ENCODE results near the gene USP9X. TPM values are rescaled to one million over a fixed set of nuclear protein-coding genes. Genes with fewer than 3 reads are reported as not detected.
"Not testable (repeated sequence)": the region's sequence is repeated elsewhere in the genome, so short reads cannot be mapped to it uniquely, and the experiment has no call there.

The USP9X gene
- polyA plus RNA-seq, 2 donors = 8.6 to 13.7 TPM

GRCh38 chrX:41164449-41164848 is 79.2 kb downstream of the USP9X start:
- peaks cover 0 to 3% of the 10 kb centered on the region in 2 donors for H3K36me3 ChIP-seq (ENCODE audit: control insufficient read depth in 2 of 2, insufficient read depth in 2 of 2, low read length in 1 of 2)
- H3K9me3 ChIP-seq (ENCODE audit: control insufficient read depth in 2 of 2, insufficient read depth in 1 of 2, low read depth in 1 of 2, low read length in 1 of 2) = no peaks in the 10 kb centered on the region
- no peak overlapping the region for H3K4me3 ChIP-seq (ENCODE audit: low read depth in 1 of 2, low read length in 2 of 2)
- no peaks in the 10 kb centered on the region for H3K27me3 ChIP-seq (ENCODE audit: control insufficient read depth in 1 of 2, insufficient read depth in 2 of 2, low read length in 2 of 2)
- WGBS, 2 donors = 86 to 88% methylated on average over 4 of the region's 4 CpGs
- H3K4me1 ChIP-seq (ENCODE audit: control insufficient read depth in 2 of 2, insufficient read depth in 2 of 2, low read length in 1 of 2) = no peaks in the 10 kb centered on the region
- H3K27ac ChIP-seq (ENCODE audit: low read depth in 2 of 2, low read length in 1 of 2) = no peak overlapping the region

- 41 to 60% methylated on average over 4 of the region's 4 CpGs for WGBS, 2 donors
Measured at GRCh38 chrX:41167888-41168287, 82.6 kb downstream of the USP9X start.

GRCh38 chrX:41176263-41176662 is 91.0 kb downstream of the USP9X start:
- no peaks in the 10 kb centered on the region for H3K27me3 ChIP-seq (ENCODE audit: control insufficient read depth in 1 of 2, insufficient read depth in 2 of 2, low read length in 2 of 2)
- H3K4me1 ChIP-seq (ENCODE audit: control insufficient read depth in 2 of 2, insufficient read depth in 2 of 2, low read length in 1 of 2) = no peaks in the 10 kb centered on the region
- no peaks in the 10 kb centered on the region for H3K36me3 ChIP-seq (ENCODE audit: control insufficient read depth in 2 of 2, insufficient read depth in 2 of 2, low read length in 1 of 2)
- H3K4me3 ChIP-seq (ENCODE audit: low read depth in 1 of 2, low read length in 2 of 2) = no peak overlapping the region
- H3K9me3 ChIP-seq (ENCODE audit: control insufficient read depth in 2 of 2, insufficient read depth in 1 of 2, low read depth in 1 of 2, low read length in 1 of 2) = no peaks in the 10 kb centered on the region
- H3K27ac ChIP-seq (ENCODE audit: low read depth in 2 of 2, low read length in 1 of 2) = no peak overlapping the region

More at GRCh38 chrX:41167888-41168287, 82.6 kb downstream of the USP9X start:
- H3K27me3 ChIP-seq (ENCODE audit: control insufficient read depth in 1 of 2, insufficient read depth in 2 of 2, low read length in 2 of 2) = no peaks in the 10 kb centered on the region
- no peak overlapping the region for H3K27ac ChIP-seq (ENCODE audit: low read depth in 2 of 2, low read length in 1 of 2)
- no peaks in the 10 kb centered on the region for H3K9me3 ChIP-seq (ENCODE audit: control insufficient read depth in 2 of 2, insufficient read depth in 1 of 2, low read depth in 1 of 2, low read length in 1 of 2)
- peaks cover 0 to 3% of the 10 kb centered on the region in 2 donors for H3K36me3 ChIP-seq (ENCODE audit: control insufficient read depth in 2 of 2, insufficient read depth in 2 of 2, low read length in 1 of 2)
- no peaks in the 10 kb centered on the region for H3K4me1 ChIP-seq (ENCODE audit: control insufficient read depth in 2 of 2, insufficient read depth in 2 of 2, low read length in 1 of 2)
- H3K4me3 ChIP-seq (ENCODE audit: low read depth in 1 of 2, low read length in 2 of 2) = no peak overlapping the region

DNA sequence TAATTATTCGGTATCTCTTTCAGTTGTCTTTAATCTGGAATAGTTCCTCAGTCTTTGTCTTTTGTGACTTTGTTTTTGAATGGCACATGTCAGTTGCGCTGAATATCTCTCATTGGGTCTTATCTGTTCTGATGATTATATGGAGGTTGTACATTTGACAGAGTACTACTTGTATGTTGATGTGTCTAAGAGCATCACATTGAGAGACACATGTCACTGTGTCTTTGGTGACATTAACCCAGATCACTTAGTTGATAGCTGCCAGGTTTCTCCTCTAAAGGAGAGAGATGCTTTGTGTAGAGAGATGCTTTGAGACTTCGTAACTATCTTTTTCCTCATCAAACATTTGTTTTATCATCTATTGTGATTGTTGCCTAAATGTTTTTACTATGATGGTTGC is 92.1 kb downstream of the USP9X start:
- no peaks in the 10 kb centered on the region for H3K4me1 ChIP-seq (ENCODE audit: control insufficient read depth in 2 of 2, insufficient read depth in 2 of 2, low read length in 1 of 2)
- H3K27ac ChIP-seq (ENCODE audit: low read depth in 2 of 2, low read length in 1 of 2) = no peak overlapping the region
- no peaks in the 10 kb centered on the region for H3K9me3 ChIP-seq (ENCODE audit: control insufficient read depth in 2 of 2, insufficient read depth in 1 of 2, low read depth in 1 of 2, low read length in 1 of 2)
- H3K36me3 ChIP-seq (ENCODE audit: control insufficient read depth in 2 of 2, insufficient read depth in 2 of 2, low read length in 1 of 2) = no peaks in the 10 kb centered on the region
- H3K27me3 ChIP-seq (ENCODE audit: control insufficient read depth in 1 of 2, insufficient read depth in 2 of 2, low read length in 2 of 2) = no peaks in the 10 kb centered on the region
- WGBS, 2 donors = 91 to 93% methylated on average over 3 of the region's 3 CpGs
- no peak overlapping the region for H3K4me3 ChIP-seq (ENCODE audit: low read depth in 1 of 2, low read length in 2 of 2)

- Histone ChIP-seq H3K27me3 (ENCODE audit: control insufficient read depth in 1 of 2, insufficient read depth in 2 of 2, low read length in 2 of 2) (no peaks in the 10 kb centered on the region), H3K27ac (ENCODE audit: low read depth in 2 of 2, low read length in 1 of 2) (no peak overlapping the region), H3K4me1 (ENCODE audit: control insufficient read depth in 2 of 2, insufficient read depth in 2 of 2, low read length in 1 of 2) (no peaks in the 10 kb centered on the region), H3K9me3 (ENCODE audit: control insufficient read depth in 2 of 2, insufficient read depth in 1 of 2, low read depth in 1 of 2, low read length in 1 of 2) (no peaks in the 10 kb centered on the region), H3K4me3 (ENCODE audit: low read depth in 1 of 2, low read length in 2 of 2) (no peak overlapping the region), H3K36me3 (ENCODE audit: control insufficient read depth in 2 of 2, insufficient read depth in 2 of 2, low read length in 1 of 2) (no peaks in the 10 kb centered on the region)
- WGBS, 2 donors = 87% methylated on average over 7 of the region's 7 CpGs
Measured at GRCh38 chrX:41178201-41178600, 93.0 kb downstream of the USP9X start.

GRCh38 chrX:41180194-41180908 is 95.1 kb downstream of the USP9X start:
- H3K27ac ChIP-seq (ENCODE audit: low read depth in 2 of 2, low read length in 1 of 2) = no peak overlapping the region

GRCh38 chrX:41184312-41184711 is 99.1 kb downstream of the USP9X start:
- H3K4me3 ChIP-seq (ENCODE audit: low read depth in 1 of 2, low read length in 2 of 2) = no peak overlapping the region
- H3K36me3 ChIP-seq (ENCODE audit: control insufficient read depth in 2 of 2, insufficient read depth in 2 of 2, low read length in 1 of 2) = no peaks in the 10 kb centered on the region
- H3K4me1 ChIP-seq (ENCODE audit: control insufficient read depth in 2 of 2, insufficient read depth in 2 of 2, low read length in 1 of 2) = no peaks in the 10 kb centered on the region
- no peaks in the 10 kb centered on the region for H3K27me3 ChIP-seq (ENCODE audit: control insufficient read depth in 1 of 2, insufficient read depth in 2 of 2, low read length in 2 of 2)
- no peaks in the 10 kb centered on the region for H3K9me3 ChIP-seq (ENCODE audit: control insufficient read depth in 2 of 2, insufficient read depth in 1 of 2, low read depth in 1 of 2, low read length in 1 of 2)
- no peak overlapping the region for H3K27ac ChIP-seq (ENCODE audit: low read depth in 2 of 2, low read length in 1 of 2)
- WGBS, 2 donors = 81 to 86% methylated on average over 3 of the region's 3 CpGs

More at GRCh38 chrX:41180194-41180908, 95.1 kb downstream of the USP9X start:
- WGBS, 2 donors = 27 to 28% methylated on average over 5 of the region's 5 CpGs
- no peaks in the 10 kb centered on the region for H3K4me1 ChIP-seq (ENCODE audit: control insufficient read depth in 2 of 2, insufficient read depth in 2 of 2, low read length in 1 of 2)
- no peak overlapping the region for H3K4me3 ChIP-seq (ENCODE audit: low read depth in 1 of 2, low read length in 2 of 2)
- no peaks in the 10 kb centered on the region for H3K27me3 ChIP-seq (ENCODE audit: control insufficient read depth in 1 of 2, insufficient read depth in 2 of 2, low read length in 2 of 2)
- no peaks in the 10 kb centered on the region for H3K9me3 ChIP-seq (ENCODE audit: control insufficient read depth in 2 of 2, insufficient read depth in 1 of 2, low read depth in 1 of 2, low read length in 1 of 2)
- H3K36me3 ChIP-seq (ENCODE audit: control insufficient read depth in 2 of 2, insufficient read depth in 2 of 2, low read length in 1 of 2) = no peaks in the 10 kb centered on the region

GRCh38 chrX:41186946-41187345 is 101.7 kb downstream of the USP9X start:
- WGBS, 2 donors = 93% methylated on average over 7 of the region's 7 CpGs
- not testable (repeated sequence) for H3K4me3 ChIP-seq (ENCODE audit: low read depth in 1 of 2, low read length in 2 of 2)

DNA sequence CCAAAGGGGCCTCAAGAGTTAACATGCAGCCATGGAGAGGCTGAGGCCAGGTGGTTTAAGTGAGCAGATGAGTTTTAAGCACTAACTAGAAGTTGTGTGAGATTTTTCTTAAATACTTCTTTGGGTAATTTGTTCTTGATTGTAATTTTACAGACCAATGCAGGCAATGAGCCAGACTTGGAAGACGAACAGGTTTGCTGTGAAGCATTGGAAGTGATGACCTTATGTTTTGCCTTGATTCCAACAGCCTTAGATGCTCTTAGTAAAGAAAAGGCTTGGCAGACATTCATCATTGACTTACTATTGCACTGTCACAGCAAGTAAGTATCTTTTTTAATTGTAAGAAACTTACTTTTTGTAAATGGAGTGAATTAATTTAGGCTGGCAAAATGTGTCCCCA is 103.9 kb downstream of the USP9X start:
- no peak overlapping the region for H3K27ac ChIP-seq (ENCODE audit: low read depth in 2 of 2, low read length in 1 of 2)
- 22 to 64% methylated on average over 1 of the region's 1 CpG for WGBS, 2 donors
- H3K4me1 ChIP-seq (ENCODE audit: control insufficient read depth in 2 of 2, insufficient read depth in 2 of 2, low read length in 1 of 2) = no peaks in the 10 kb centered on the region
- H3K9me3 ChIP-seq (ENCODE audit: control insufficient read depth in 2 of 2, insufficient read depth in 1 of 2, low read depth in 1 of 2, low read length in 1 of 2) = no peaks in the 10 kb centered on the region
- no peaks in the 10 kb centered on the region for H3K36me3 ChIP-seq (ENCODE audit: control insufficient read depth in 2 of 2, insufficient read depth in 2 of 2, low read length in 1 of 2)
- no peaks in the 10 kb centered on the region for H3K27me3 ChIP-seq (ENCODE audit: control insufficient read depth in 1 of 2, insufficient read depth in 2 of 2, low read length in 2 of 2)
- no peak overlapping the region for H3K4me3 ChIP-seq (ENCODE audit: low read depth in 1 of 2, low read length in 2 of 2)

More at GRCh38 chrX:41186946-41187345, 101.7 kb downstream of the USP9X start:
- not testable (repeated sequence) for H3K27me3 ChIP-seq (ENCODE audit: control insufficient read depth in 1 of 2, insufficient read depth in 2 of 2, low read length in 2 of 2); H3K9me3 ChIP-seq (ENCODE audit: control insufficient read depth in 2 of 2, insufficient read depth in 1 of 2, low read depth in 1 of 2, low read length in 1 of 2); H3K27ac ChIP-seq (ENCODE audit: low read depth in 2 of 2, low read length in 1 of 2); H3K4me1 ChIP-seq (ENCODE audit: control insufficient read depth in 2 of 2, insufficient read depth in 2 of 2, low read length in 1 of 2); H3K36me3 ChIP-seq (ENCODE audit: control insufficient read depth in 2 of 2, insufficient read depth in 2 of 2, low read length in 1 of 2)

GRCh38 chrX:41192880-41193279 is 107.6 kb downstream of the USP9X start:
- H3K36me3 ChIP-seq (ENCODE audit: control insufficient read depth in 2 of 2, insufficient read depth in 2 of 2, low read length in 1 of 2) = peaks cover 0 to 4% of the 10 kb centered on the region in 2 donors
- 74 to 80% methylated on average over 3 of the region's 3 CpGs for WGBS, 2 donors
- H3K4me1 ChIP-seq (ENCODE audit: control insufficient read depth in 2 of 2, insufficient read depth in 2 of 2, low read length in 1 of 2) = no peaks in the 10 kb centered on the region
- no peaks in the 10 kb centered on the region for H3K27me3 ChIP-seq (ENCODE audit: control insufficient read depth in 1 of 2, insufficient read depth in 2 of 2, low read length in 2 of 2)
- H3K9me3 ChIP-seq (ENCODE audit: control insufficient read depth in 2 of 2, insufficient read depth in 1 of 2, low read depth in 1 of 2, low read length in 1 of 2) = no peaks in the 10 kb centered on the region
- no peak overlapping the region for H3K4me3 ChIP-seq (ENCODE audit: low read depth in 1 of 2, low read length in 2 of 2)
- no peak overlapping the region for H3K27ac ChIP-seq (ENCODE audit: low read depth in 2 of 2, low read length in 1 of 2)
